SK-N-MC (cell line): ENCODE data around the gene FAM78A.

Source experiments
- DNase-seq: peaks from one replicate; pipeline ENCODE4 v3.0.0-alpha.2; 2011; ENCODE audit warnings: low read depth, low spot score
- H3K27ac ChIP-seq: fragments of 200-600 bp; sonication (generic); 2 replicates; pipeline ENCODE4 v1.5.1; 2016; ENCODE audit warnings: mixed run types
- H3K36me3 ChIP-seq: fragments of 200-600 bp; sonication (generic); 2 replicates; pipeline ENCODE4 v1.6.1; 2017; ENCODE audit warnings: antibody characterized with exemption, low read length, mixed read lengths; ENCODE audit not compliant: insufficient read depth
- H3K4me3 ChIP-seq: fragments of 200-600 bp; sonication (generic); 2 replicates; pipeline ENCODE4 v1.5.1; 2016
- H3K9ac ChIP-seq: fragments of 200-600 bp; sonication (generic); 2 replicates; pipeline ENCODE4 v1.8.0; 2017; ENCODE audit warnings: mixed run types, mixed read lengths; ENCODE audit not compliant: insufficient read length
- H3K9me3 ChIP-seq: fragments of 200-600 bp; sonication (generic); 2 replicates; pipeline ENCODE4 v1.6.1; 2017; ENCODE audit warnings: low read depth, mild to moderate bottlenecking, antibody characterized with exemption, low read length, moderate library complexity, mixed read lengths
- EZH2 ChIP-seq: fragments of 200-600 bp; sonication (generic); IDR thresholded peaks from one replicate; pipeline ENCODE4 v1.6.1; 2017; ENCODE audit warnings: antibody characterized with exemption
- FOXP2 ChIP-seq: optimal IDR thresholded peaks from 2 replicates; pipeline ENCODE3; 2011; ENCODE audit warnings: mild to moderate bottlenecking, moderate library complexity; ENCODE audit not compliant: insufficient read depth; ENCODE audit errors: extremely low read length, control extremely low read depth
- POLR2AphosphoS5 ChIP-seq: IDR thresholded peaks from 2 replicates; pipeline ENCODE4 v1.6.1; 2012; ENCODE audit warnings: mild to moderate bottlenecking, low read depth, low read length, borderline replicate concordance

Gene FAM78A

DNA sequence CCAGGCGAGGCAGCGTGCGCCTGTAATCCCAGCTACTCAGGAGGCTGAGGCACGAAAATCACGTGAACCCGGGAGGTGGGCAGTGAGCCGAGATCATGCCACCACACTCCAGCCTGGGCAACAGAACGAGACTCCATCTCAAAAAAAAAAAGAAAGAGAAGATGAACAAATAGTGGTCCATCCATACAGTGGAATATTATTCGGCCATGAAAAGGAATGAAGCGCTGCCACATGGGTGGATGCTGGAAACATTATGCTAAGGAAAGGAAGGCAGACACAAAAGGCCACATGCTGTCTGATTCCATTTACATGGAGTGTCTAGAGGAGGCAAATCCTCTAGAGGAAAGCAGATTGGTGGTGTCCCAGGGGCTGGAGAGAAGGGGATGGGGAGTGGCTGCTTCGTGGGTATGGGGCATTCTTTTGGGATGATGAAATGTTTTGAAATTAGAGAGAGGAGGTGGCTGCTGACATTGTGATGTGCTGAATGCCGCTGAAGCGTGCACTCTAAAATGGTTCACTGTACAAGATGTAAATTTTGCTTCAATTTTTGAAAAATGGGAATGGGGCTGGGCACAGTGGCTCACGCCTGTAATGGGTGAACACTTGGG lies 30.2 kb upstream of the FAM78A start:
- DNase-seq: no peak
- Histone ChIP-seq H3K9me3 (no peaks in the 10 kb centered on the region), H3K36me3 (no peaks in the 10 kb centered on the region), H3K9ac (no peak overlapping the region), H3K27ac (no peak overlapping the region), H3K4me3 (no peak overlapping the region)
- no peak for TF ChIP-seq POLR2AphosphoS5
- no peak for TF ChIP-seq FOXP2
- TF ChIP-seq EZH2: no peak

DNA sequence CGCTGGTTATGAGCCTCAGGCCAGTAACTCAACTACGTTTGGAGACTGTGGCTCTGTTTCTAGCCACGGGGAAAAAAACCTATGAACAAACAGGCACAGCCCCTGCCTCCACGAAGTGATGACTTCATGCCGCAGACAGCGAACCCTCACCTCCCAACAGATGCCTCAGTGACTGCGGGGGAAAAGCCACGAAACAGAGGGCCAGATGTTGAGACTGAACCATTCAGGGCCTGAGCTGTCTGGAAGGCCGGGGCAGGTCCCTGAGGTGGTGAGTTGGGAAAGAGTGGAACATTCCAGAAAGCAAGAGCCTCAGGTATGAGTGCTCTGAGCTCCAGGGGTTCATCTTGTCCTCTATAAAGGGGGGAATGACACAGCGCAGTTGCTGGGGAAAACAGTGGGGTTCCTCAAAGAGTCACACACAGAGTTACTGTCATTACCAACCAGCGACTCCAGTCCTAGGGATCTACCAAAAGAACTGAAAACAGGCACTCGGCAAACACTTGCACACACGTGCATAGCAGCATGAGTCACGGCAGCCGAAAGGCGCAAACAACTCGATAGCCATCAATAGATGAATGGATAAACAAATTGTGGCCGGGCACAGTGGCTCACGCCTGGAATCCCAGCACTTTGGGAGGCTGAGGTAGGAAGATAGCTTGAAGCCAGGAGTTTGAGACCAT lies 28.5 kb upstream of the FAM78A start:
- no peak overlapping the region for H3K4me3 ChIP-seq
- H3K36me3 ChIP-seq: no peaks in the 10 kb centered on the region
- no peak for DNase-seq
- H3K9ac ChIP-seq: no peak overlapping the region
- TF ChIP-seq EZH2 (no peak), POLR2AphosphoS5 (no peak), FOXP2 (no peak)
- no peaks in the 10 kb centered on the region for H3K9me3 ChIP-seq
- no peak overlapping the region for H3K27ac ChIP-seq

DNA sequence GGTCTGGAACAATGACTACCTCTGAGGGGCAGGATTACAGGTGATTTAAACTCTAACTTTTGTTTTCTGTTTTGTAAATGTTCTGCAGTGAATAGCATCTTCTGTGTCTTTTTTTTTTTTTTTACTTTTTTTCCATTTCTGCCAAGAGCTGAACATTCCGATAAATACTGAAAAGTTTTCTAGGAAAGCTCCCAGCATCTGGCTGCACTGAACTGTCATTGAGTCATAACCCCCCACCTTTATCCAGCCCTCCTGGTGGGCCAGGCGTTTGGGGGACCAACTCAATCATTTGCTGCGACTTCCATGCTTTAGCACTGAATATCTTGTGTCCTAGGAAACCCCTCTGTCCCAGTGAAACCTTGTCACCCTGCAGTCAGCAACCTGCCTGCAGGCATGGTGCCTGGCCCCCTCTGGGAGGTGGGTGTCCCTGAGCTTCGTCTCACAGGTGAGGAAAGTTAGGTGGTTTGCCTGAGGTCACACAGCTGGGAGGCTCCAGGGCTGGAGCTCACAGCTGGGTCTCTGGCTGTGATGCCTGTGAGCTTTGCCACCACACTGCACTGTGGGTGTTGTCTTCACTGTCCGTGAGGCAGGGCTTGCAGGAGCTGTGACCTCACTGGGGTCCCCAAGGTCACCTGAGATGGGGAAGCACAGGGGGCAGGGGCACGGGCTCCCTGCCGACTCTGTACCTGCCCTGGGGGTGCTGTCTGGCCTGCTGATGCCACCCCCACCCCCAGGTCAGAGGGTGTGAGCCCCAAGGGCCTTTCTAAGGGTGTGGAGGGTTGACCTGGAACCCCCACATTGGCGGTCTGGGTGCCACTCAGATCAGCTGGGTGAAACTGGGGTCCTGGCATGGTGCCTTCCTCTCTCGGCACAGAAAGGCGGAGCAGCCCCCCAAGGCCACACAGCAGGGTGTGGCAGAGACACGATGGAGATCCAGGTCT lies 27.3 kb upstream of the FAM78A start:
- DNase-seq: no peak
- H3K36me3 ChIP-seq: no peaks in the 10 kb centered on the region
- no peak overlapping the region for H3K4me3 ChIP-seq
- H3K9ac ChIP-seq: no peak overlapping the region
- no peak for TF ChIP-seq EZH2
- TF ChIP-seq POLR2AphosphoS5: no peak
- no peak for TF ChIP-seq FOXP2
- no peak overlapping the region for H3K27ac ChIP-seq
- no peaks in the 10 kb centered on the region for H3K9me3 ChIP-seq

DNA sequence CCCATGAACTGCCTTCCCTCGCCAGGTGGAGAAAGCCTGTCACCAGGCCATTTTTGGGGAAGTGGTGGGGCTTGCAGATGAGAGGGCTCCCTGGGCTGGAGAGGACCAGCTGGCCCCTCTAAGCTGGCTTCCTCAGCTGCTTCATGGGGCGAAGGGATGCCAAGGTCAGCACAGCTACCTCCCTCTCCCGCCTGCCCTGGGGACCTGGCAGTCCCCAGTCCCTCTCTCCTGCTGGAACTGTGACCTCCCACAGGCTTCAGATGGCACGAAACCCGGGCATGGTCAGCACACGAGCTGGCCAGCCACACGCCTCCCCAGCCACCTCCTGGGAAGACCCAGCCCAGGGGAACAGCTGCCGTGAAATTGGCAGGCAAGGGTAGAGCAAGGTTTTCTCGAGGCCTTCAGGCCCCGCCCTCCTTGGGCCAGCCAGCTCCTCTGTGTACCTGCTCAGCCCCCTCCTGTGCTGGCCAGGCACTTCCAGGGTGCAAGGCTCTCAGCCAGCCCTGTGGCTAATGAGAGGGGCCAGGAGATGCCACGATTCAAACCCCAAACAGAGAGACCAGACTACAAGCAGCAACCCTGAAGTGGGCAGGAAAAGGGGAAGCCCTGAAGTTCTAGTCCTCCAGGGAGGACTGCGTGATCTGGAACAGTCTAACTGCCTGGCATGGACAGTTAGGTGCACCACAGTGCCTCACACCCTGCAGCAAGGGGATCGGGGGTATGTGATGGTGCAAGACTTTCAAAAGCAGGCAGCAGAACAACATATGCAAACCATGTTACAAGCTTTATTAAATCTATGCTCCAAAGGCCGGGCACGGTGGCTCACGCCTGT lies 26.1 kb upstream of the FAM78A start:
- no peak overlapping the region for H3K9ac ChIP-seq
- H3K27ac ChIP-seq: no peak overlapping the region
- TF ChIP-seq FOXP2 (no peak), EZH2 (no peak), POLR2AphosphoS5 (no peak)
- no peaks in the 10 kb centered on the region for H3K36me3 ChIP-seq
- H3K9me3 ChIP-seq: no peaks in the 10 kb centered on the region
- DNase-seq: no peak
- no peak overlapping the region for H3K4me3 ChIP-seq

DNA sequence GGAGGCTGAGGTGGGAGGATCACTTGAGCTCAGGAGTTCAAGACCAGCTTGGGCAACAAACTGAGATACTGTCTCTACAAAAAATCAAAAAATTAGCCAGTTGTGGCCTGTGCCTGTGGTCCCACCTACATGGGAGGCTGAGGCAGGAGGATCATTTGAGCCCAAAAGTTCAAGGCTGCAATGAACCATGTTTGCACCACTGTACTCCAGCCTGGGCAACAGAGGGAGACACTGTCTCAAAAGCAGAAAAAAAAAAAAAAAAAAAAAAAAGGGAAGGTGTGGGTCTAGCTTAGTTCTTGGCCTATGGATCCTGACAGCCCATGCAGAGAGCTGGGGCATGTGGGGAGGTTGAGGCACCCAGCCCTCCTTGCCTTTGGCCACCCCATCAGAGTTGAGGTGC lies 24.1 kb upstream of the FAM78A start:
- Histone ChIP-seq H3K9ac (no peak overlapping the region), H3K36me3 (no peaks in the 10 kb centered on the region), H3K27ac (no peak overlapping the region), H3K9me3 (no peaks in the 10 kb centered on the region), H3K4me3 (no peak overlapping the region)
- TF ChIP-seq EZH2: no peak
- no peak for DNase-seq

DNA sequence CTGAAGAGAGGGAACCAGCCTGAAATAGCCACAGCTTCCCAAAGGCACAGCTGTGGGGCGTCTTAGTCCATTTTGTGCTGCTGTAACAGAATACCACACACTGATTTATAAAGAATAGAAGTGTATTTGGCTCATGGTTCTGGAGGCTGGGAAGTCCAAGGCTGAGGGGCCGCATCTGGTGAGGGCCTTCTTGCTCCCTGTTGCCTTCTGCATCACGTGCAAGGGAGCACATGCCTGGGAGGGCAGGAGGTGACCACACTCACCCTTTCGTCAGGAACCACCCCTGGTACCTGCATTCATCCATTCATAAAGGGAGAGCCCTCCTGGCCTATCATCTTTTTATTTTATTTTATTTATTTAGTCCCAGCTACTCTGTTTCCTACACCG lies 23.6 kb upstream of the FAM78A start:
- Histone ChIP-seq H3K9ac (no peak overlapping the region), H3K4me3 (no peak overlapping the region), H3K9me3 (no peaks in the 10 kb centered on the region), H3K27ac (no peak overlapping the region), H3K36me3 (no peaks in the 10 kb centered on the region)
- no peak for DNase-seq
- TF ChIP-seq FOXP2: no peak
- no peak for TF ChIP-seq POLR2AphosphoS5
- no peak for TF ChIP-seq EZH2

DNA sequence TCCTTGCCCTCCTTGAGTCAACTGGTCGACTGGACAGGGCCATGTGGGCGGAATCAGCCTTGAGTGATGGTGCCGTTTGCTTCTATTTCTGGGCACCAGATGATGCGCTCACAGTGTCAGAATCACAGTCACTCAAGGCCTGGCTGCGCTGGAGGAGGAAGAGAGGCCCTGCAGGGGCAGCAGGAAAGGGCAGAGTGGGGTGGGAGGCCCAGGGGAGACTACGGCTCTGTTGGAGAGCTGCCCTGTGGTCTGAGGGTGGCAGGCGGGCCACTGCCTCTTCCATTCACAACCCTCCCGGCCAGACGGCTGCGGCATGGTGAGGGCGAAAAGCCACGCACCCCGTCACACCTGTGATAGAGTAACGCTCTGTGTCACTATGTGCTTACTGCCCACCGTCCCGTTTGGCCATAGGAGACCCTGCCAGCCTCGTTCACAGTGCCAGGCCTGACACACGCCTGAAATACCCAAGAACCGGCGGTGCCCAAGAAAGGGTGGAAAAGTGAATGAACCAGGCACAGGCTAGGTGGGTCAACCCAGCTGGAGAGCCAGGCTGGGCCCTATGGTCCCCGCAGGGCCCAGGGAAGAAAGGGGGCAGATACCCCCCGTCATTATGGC lies 23.1 kb upstream of the FAM78A start:
- no peak overlapping the region for H3K4me3 ChIP-seq
- DNase-seq: no peak
- TF ChIP-seq FOXP2 (no peak), POLR2AphosphoS5 (no peak), EZH2 (no peak)
- no peaks in the 10 kb centered on the region for H3K9me3 ChIP-seq
- H3K27ac ChIP-seq: no peak overlapping the region
- H3K9ac ChIP-seq: no peak overlapping the region
- no peaks in the 10 kb centered on the region for H3K36me3 ChIP-seq

DNA sequence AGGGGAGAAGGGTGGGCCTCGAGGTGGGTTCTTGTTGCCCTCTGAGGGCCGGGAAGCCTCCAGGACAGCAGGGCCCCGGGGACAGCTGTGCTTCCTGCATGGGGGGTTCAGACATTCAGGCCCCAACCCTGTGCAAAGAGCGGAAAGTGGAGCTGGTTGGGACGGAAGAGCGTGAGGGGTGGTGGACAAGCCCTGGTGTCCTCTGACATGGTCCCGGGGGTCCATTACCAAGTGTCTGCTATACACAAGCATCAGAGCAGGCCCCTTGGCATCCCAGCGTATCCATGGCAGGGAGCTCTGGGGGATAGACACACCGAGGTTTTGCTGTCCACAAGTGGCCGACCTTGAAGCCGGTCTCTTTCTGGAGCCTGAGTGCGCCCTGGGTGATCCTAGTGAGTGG lies 22.5 kb upstream of the FAM78A start:
- Histone ChIP-seq H3K9ac (no peak overlapping the region), H3K36me3 (no peaks in the 10 kb centered on the region), H3K27ac (no peak overlapping the region), H3K9me3 (no peaks in the 10 kb centered on the region), H3K4me3 (no peak overlapping the region)
- TF ChIP-seq EZH2: no peak
- TF ChIP-seq POLR2AphosphoS5: no peak
- TF ChIP-seq FOXP2: no peak
- DNase-seq: no peak
